Nephron (organoid): ENCODE data around the gene SLAMF8.
A peak's percentile ranks its signal among the peaks of the same experiment; 100 is the strongest.

Experiments used
- H3K27ac Mint-ChIP-seq, 3 experiments: 2 replicates each; pipeline ENCODE4 v1.8.0; 2020; ENCODE audit warnings: mixed read lengths in 3 of 3, mild to moderate bottlenecking in 2 of 3, moderate library complexity in 1 of 3
- H3K27me3 Mint-ChIP-seq: 2 replicates; pipeline ENCODE4 v1.8.0; 2021; ENCODE audit warnings: low read depth, mild to moderate bottlenecking, moderate library complexity, mixed read lengths
- H3K36me3 Mint-ChIP-seq: 2 replicates; pipeline ENCODE4 v1.8.0; 2020; ENCODE audit warnings: low read depth, mixed read lengths
- H3K4me1 Mint-ChIP-seq: 2 replicates; pipeline ENCODE4 v1.8.0; 2020; ENCODE audit warnings: mixed read lengths
- H3K4me3 Mint-ChIP-seq, 3 experiments: 2 replicates each; pipeline ENCODE4 v1.8.0; 2020; ENCODE audit warnings: mild to moderate bottlenecking in 3 of 3, mixed read lengths in 3 of 3, moderate library complexity in 2 of 3
- H3K9me3 Mint-ChIP-seq: 2 replicates; pipeline ENCODE4 v1.8.0; 2020; ENCODE audit warnings: mixed read lengths
- CTCF ChIP-seq, 3 experiments: fragments of 200-600 bp; sonication (generic); IDR thresholded peaks; one replicate each; pipeline ENCODE4 v1.5.0; 2021; ENCODE audit warnings: antibody characterized with exemption in 3 of 3; ENCODE audit not compliant: unreplicated experiment in 3 of 3

The SLAMF8 gene

GRCh38 chr1:159851407-159851806 lies 24.7 kb downstream of the SLAMF8 start:
- H3K27me3 Mint-ChIP-seq, result peaks cover 37% of the 10 kb centered on the region
- no peak overlapping the region for H3K4me3 Mint-ChIP-seq
- no peaks in the 10 kb centered on the region for H3K36me3 Mint-ChIP-seq
- peaks cover 8% of the 10 kb centered on the region for H3K4me1 Mint-ChIP-seq
- peak overlapping the region in 2 of 3 experiments; percentile 58 to 59 for H3K27ac Mint-ChIP-seq
- no peaks in the 10 kb centered on the region for H3K9me3 Mint-ChIP-seq
- TF ChIP-seq CTCF (IDR thresholded peaks at IDR 0.05; ENCODE audit: unreplicated experiment in 3 of 3), result no peak

GRCh38 chr1:159853417-159854115 lies 26.9 kb downstream of the SLAMF8 start:
- Mint-ChIP-seq H3K36me3 (no peaks in the 10 kb centered on the region), H3K4me1 (peaks cover 8% of the 10 kb centered on the region), H3K9me3 (no peaks in the 10 kb centered on the region), H3K27me3 (peaks cover 42% of the 10 kb centered on the region), H3K4me3 (peak overlapping the region; percentile 77 to 87 (median 83)), H3K27ac (peak overlapping the region; percentile 92 to 94 (median 94))
- no peak for TF ChIP-seq CTCF (IDR thresholded peaks at IDR 0.05; ENCODE audit: unreplicated experiment in 3 of 3)

GRCh38 chr1:159854116-159854692 lies 27.5 kb downstream of the SLAMF8 start:
- peak overlapping the region; percentile 77 to 87 (median 83) for H3K4me3 Mint-ChIP-seq
- H3K27ac Mint-ChIP-seq, result peak overlapping the region; percentile 92 to 94 (median 94)
- H3K9me3 Mint-ChIP-seq, result no peaks in the 10 kb centered on the region
- peak in 1 of 3 experiments; percentile 10 for TF ChIP-seq CTCF (IDR thresholded peaks at IDR 0.05; ENCODE audit: unreplicated experiment in 3 of 3)
- peaks cover 40% of the 10 kb centered on the region for H3K27me3 Mint-ChIP-seq
- no peaks in the 10 kb centered on the region for H3K36me3 Mint-ChIP-seq
- H3K4me1 Mint-ChIP-seq, result peaks cover 8% of the 10 kb centered on the region

GRCh38 chr1:159854693-159855192 lies 28.1 kb downstream of the SLAMF8 start:
- Mint-ChIP-seq H3K4me1 (peaks cover 8% of the 10 kb centered on the region), H3K9me3 (no peaks in the 10 kb centered on the region), H3K36me3 (no peaks in the 10 kb centered on the region), H3K27ac (peak overlapping the region; percentile 76 to 94 (median 94)), H3K4me3 (peak overlapping the region; percentile 83 to 87 (median 84)), H3K27me3 (peaks cover 40% of the 10 kb centered on the region)
- no peak for TF ChIP-seq CTCF (IDR thresholded peaks at IDR 0.05; ENCODE audit: unreplicated experiment in 3 of 3)

- peak overlapping the region in 1 of 3 experiments; percentile 70 for H3K27ac Mint-ChIP-seq
- H3K36me3 Mint-ChIP-seq, result no peaks in the 10 kb centered on the region
- TF ChIP-seq CTCF (IDR thresholded peaks at IDR 0.05; ENCODE audit: unreplicated experiment in 3 of 3), result no peak
- H3K9me3 Mint-ChIP-seq, result no peaks in the 10 kb centered on the region
- H3K4me3 Mint-ChIP-seq, result peak overlapping the region; percentile 35 to 81 (median 59)
- H3K4me1 Mint-ChIP-seq, result peaks cover 8% of the 10 kb centered on the region
- H3K27me3 Mint-ChIP-seq, result peaks cover 33% of the 10 kb centered on the region
Observed at GRCh38 chr1:159855709-159856108, 29.0 kb downstream of the SLAMF8 start.
